Thoracic aorta (tissue), 2 donors: ENCODE measurements around the gene ZC3HAV1. TPM values are rescaled to one million over a fixed set of nuclear protein-coding genes. Genes with fewer than 3 reads are reported as not detected.
A peak's percentile ranks its signal among the peaks of the same experiment; 100 is the strongest.

ENCODE experiments used
- ATAC-seq: fragments of 150-250 bp; one replicate; pipeline ENCODE4 v1.8.0; 2017; ENCODE audit warnings: low read depth; ENCODE audit not compliant: insufficient number of reproducible peaks, low FRiP score
- DNase-seq: peaks from one replicate; pipeline ENCODE4 v3.0.0-alpha.2; 2020; ENCODE audit warnings: low spot score
- H3K27ac ChIP-seq, 2 donors: fragments of 200-600 bp; sonication (generic); 1 replicate in 1 of 2; 2 replicates in 1 of 2; pipeline ENCODE4 v1.5.1; 2016; ENCODE audit warnings: mild to moderate bottlenecking in 2 of 2, moderate library complexity in 2 of 2
- H3K27me3 ChIP-seq: fragments of 200-600 bp; sonication (generic); replicated peaks from 2 replicates; pipeline ENCODE4 v1.6.0; 2016; ENCODE audit warnings: mild to moderate bottlenecking; ENCODE audit not compliant: insufficient read depth
- H3K36me3 ChIP-seq: fragments of 200-600 bp; sonication (generic); one replicate; pipeline ENCODE4 v1.5.1; 2016
- H3K4me1 ChIP-seq, 2 donors: fragments of 200-600 bp; sonication (generic); 1 replicate in 1 of 2; 2 replicates in 1 of 2; pipeline versions ENCODE4 v1.5.1 to v1.6.0; 2016; ENCODE audit warnings: low read depth in 2 of 2, mild to moderate bottlenecking in 1 of 2; ENCODE audit not compliant: control insufficient read depth in 1 of 2
- H3K4me3 ChIP-seq: fragments of 200-600 bp; sonication (generic); 2 replicates; pipeline ENCODE4 v1.5.1; 2016; ENCODE audit warnings: mild to moderate bottlenecking
- H3K9me3 ChIP-seq: fragments of 200-600 bp; sonication (generic); 2 replicates; pipeline ENCODE4 v1.5.1; 2016
- total RNA-seq, 2 donors: library from RNA; depleted of rRNA; stranded (reverse); fragments of >200 nt; gene quantifications; one replicate each; pipeline versions ENCODE4 v1.1.0 to v1.2.3, GENCODE V29; 2016
- TF ChIP-seq, protein P1 (sequence below): fragments of 200-600 bp; sonication (generic); IDR thresholded peaks from one replicate; pipeline ENCODE4 v1.5.1; 2019; ENCODE audit warnings: antibody characterized with exemption

Gene ZC3HAV1
- total RNA-seq, 2 donors from 2014 or later = 32.5 to 47.6 TPM

DNA sequence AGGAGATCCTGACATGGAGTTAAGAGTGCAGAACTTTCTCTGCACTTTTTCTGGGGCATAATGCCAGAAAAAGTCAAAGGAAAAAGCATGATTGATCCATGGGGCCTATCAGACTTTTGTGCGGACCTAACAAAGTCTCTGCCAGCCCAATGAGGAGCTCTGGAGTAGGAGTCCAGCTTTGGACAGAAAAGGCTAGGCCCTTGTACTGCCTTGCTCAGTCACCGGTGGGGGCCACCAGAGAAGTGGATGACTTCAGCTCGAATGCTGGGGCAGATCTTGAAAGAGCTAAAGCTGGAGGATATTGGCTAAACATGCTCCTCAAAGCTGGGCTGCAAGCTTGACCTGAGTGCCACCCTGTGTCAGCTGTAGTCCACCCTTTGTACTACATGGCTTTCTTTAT is 2.8 kb upstream of the ZC3HAV1 start:
- Histone ChIP-seq H3K36me3 (no peaks in the 10 kb centered on the region), H3K9me3 (no peaks in the 10 kb centered on the region), H3K27me3 (no peaks in the 10 kb centered on the region), H3K4me1 (peaks cover 3 to 12% of the 10 kb centered on the region in 2 donors), H3K27ac (no peak overlapping the region), H3K4me3 (no peak overlapping the region)
- TF ChIP-seq, protein P1, sequence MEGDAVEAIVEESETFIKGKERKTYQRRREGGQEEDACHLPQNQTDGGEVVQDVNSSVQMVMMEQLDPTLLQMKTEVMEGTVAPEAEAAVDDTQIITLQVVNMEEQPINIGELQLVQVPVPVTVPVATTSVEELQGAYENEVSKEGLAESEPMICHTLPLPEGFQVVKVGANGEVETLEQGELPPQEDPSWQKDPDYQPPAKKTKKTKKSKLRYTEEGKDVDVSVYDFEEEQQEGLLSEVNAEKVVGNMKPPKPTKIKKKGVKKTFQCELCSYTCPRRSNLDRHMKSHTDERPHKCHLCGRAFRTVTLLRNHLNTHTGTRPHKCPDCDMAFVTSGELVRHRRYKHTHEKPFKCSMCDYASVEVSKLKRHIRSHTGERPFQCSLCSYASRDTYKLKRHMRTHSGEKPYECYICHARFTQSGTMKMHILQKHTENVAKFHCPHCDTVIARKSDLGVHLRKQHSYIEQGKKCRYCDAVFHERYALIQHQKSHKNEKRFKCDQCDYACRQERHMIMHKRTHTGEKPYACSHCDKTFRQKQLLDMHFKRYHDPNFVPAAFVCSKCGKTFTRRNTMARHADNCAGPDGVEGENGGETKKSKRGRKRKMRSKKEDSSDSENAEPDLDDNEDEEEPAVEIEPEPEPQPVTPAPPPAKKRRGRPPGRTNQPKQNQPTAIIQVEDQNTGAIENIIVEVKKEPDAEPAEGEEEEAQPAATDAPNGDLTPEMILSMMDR = no peak
- ATAC-seq = no peak
- no peak for DNase-seq

DNA sequence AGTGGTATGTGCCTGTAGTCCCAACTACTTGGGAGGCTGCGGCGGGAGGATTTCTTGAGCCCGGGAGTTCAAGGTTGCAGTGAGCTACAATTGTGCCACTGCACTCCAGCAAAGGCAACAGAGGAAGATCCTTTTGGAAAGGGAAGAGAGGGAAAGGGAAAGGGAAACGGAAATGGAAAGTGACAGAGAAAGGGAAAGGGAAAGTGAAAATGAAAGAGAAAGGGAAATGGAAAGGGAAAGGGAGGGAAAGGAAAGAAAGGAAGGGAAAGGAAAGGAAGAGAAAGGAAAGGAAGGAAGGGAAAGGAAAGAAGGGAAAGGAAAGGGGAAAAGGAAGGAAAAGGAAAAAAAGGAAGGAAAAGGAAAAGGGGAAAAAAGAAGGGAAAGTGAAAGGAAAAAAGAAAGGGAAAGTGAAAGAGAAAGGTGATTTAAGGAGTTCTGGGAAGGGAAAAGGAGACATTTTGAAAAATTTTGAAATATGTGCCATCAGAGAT is 2.3 kb upstream of the ZC3HAV1 start:
- Histone ChIP-seq H3K36me3 (no peaks in the 10 kb centered on the region), H3K4me1 (peaks cover 3 to 16% of the 10 kb centered on the region in 2 donors), H3K9me3 (no peaks in the 10 kb centered on the region), H3K27me3 (no peaks in the 10 kb centered on the region), H3K4me3 (no peak overlapping the region), H3K27ac (no peak overlapping the region)
- ATAC-seq = no peak
- TF ChIP-seq, protein P1 = no peak
- no peak for DNase-seq

GRCh38 chr7:139111147-139111546 is 1.6 kb upstream of the ZC3HAV1 start:
- Histone ChIP-seq H3K27ac (no peak overlapping the region), H3K4me1 (peaks cover 5 to 24% of the 10 kb centered on the region in 2 donors), H3K9me3 (no peaks in the 10 kb centered on the region), H3K4me3 (no peak overlapping the region), H3K27me3 (no peaks in the 10 kb centered on the region), H3K36me3 (no peaks in the 10 kb centered on the region)
- TF ChIP-seq, protein P1 = no peak
- no peak for ATAC-seq
- DNase-seq = no peak

- H3K9me3 ChIP-seq = no peaks in the 10 kb centered on the region
- H3K27me3 ChIP-seq = no peaks in the 10 kb centered on the region
- TF ChIP-seq, protein P1 = no peak
- H3K4me1 ChIP-seq = peaks cover 10 to 32% of the 10 kb centered on the region in 2 donors
- ATAC-seq = no peak
- peak overlapping the region; percentile 99 for H3K4me3 ChIP-seq
- no peak for DNase-seq
- no peaks in the 10 kb centered on the region for H3K36me3 ChIP-seq
- H3K27ac ChIP-seq = peak overlapping the region; percentile 92 to 97
Measured at GRCh38 chr7:139109983-139110411, 477 bp upstream of the ZC3HAV1 start.

GRCh38 chr7:139108266-139109187 is 993 bp downstream of the ZC3HAV1 start:
- no peak for ATAC-seq
- no peak for DNase-seq
- H3K4me3 ChIP-seq = peak overlapping the region; percentile 99
- no peaks in the 10 kb centered on the region for H3K27me3 ChIP-seq
- H3K36me3 ChIP-seq = no peaks in the 10 kb centered on the region
- H3K9me3 ChIP-seq = no peaks in the 10 kb centered on the region
- H3K27ac ChIP-seq = peak overlapping the region; percentile 92 to 97
- TF ChIP-seq, protein P1 = no peak
- peaks cover 13 to 32% of the 10 kb centered on the region in 2 donors for H3K4me1 ChIP-seq
